HFFc6 (cell line): ENCODE measurements around the gene STK32B. TPM values are rescaled to one million over a fixed set of nuclear protein-coding genes. Genes with fewer than 3 reads are reported as not detected.
"Not testable (repeated sequence)": the region's sequence is repeated elsewhere in the genome, so short reads cannot be mapped to it uniquely, and the experiment has no call there.

ENCODE experiments used
- DNase-seq: peaks from one replicate; pipeline ENCODE4 v3.0.0-alpha.2; 2018
- H3K27ac Mint-ChIP-seq: 2 replicates; pipeline ENCODE4 v1.8.0; 2020; ENCODE audit warnings: mild to moderate bottlenecking, mixed read lengths
- H3K27me3 Mint-ChIP-seq: 2 replicates; pipeline ENCODE4 v1.8.0; 2021; ENCODE audit warnings: mild to moderate bottlenecking, moderate library complexity, mixed read lengths; ENCODE audit not compliant: insufficient read depth
- H3K36me3 Mint-ChIP-seq: 2 replicates; pipeline ENCODE4 v1.8.0; 2021; ENCODE audit warnings: low read depth, mixed read lengths
- H3K4me1 Mint-ChIP-seq: 2 replicates; pipeline ENCODE4 v1.8.0; 2020; ENCODE audit warnings: low read depth, mixed read lengths
- H3K4me3 Mint-ChIP-seq: 2 replicates; pipeline ENCODE4 v1.8.0; 2020; ENCODE audit warnings: mild to moderate bottlenecking, moderate library complexity, mixed read lengths
- H3K9me3 Mint-ChIP-seq: 2 replicates; pipeline ENCODE4 v1.8.0; 2020; ENCODE audit warnings: mild to moderate bottlenecking, mixed read lengths
- CTCF ChIP-seq: fragments of 200-600 bp; sonication (generic); IDR thresholded peaks from 2 replicates; pipeline ENCODE4 v1.5.0; 2021; ENCODE audit warnings: antibody characterized with exemption, mild to moderate bottlenecking
- total RNA-seq, 6 experiments: library from RNA; stranded (reverse); fragmentation: NEBNext Ultra II Directional; extraction: Animal tissue kit (Norgen Biotek cat#: 25700); gene quantifications; 2 replicates in 1 of 6; 3 replicates in 5 of 6; pipeline ENCODE4 v1.2.3, GENCODE V29; 2021

STK32B gene
- total RNA-seq, 6 experiments from 2014 or later: 0.14 to 0.33 (median 0.18) TPM; not detected in 1

- Mint-ChIP-seq H3K27ac (no peak overlapping the region), H3K27me3 (peaks cover 1% of the 10 kb centered on the region; the same call in 1 of the 2 replicates), H3K4me1 (no peaks in the 10 kb centered on the region), H3K4me3 (no peak overlapping the region), H3K36me3 (no peaks in the 10 kb centered on the region), H3K9me3 (peaks cover 50% of the 10 kb centered on the region)
- no peak for TF ChIP-seq CTCF
- DNase-seq: no peak
Measured at GRCh38 chr4:5166377-5166776, 115.1 kb downstream of the STK32B start.

GRCh38 chr4:5168891-5169290, 117.6 kb downstream of the STK32B start:
- H3K9me3 Mint-ChIP-seq: peaks cover 45% of the 10 kb centered on the region
- no peak overlapping the region for H3K4me3 Mint-ChIP-seq
- DNase-seq: no peak
- no peaks in the 10 kb centered on the region for H3K27me3 Mint-ChIP-seq
- no peaks in the 10 kb centered on the region for H3K36me3 Mint-ChIP-seq
- TF ChIP-seq CTCF: no peak
- no peak overlapping the region for H3K27ac Mint-ChIP-seq
- no peaks in the 10 kb centered on the region for H3K4me1 Mint-ChIP-seq

GRCh38 chr4:5175836-5176235, 124.6 kb downstream of the STK32B start:
- not testable (repeated sequence) for DNase-seq, H3K4me3 Mint-ChIP-seq, H3K4me1 Mint-ChIP-seq, H3K27me3 Mint-ChIP-seq, H3K36me3 Mint-ChIP-seq, H3K27ac Mint-ChIP-seq
- H3K9me3 Mint-ChIP-seq: peaks cover 57% of the 10 kb centered on the region

- TF ChIP-seq CTCF: no peak
- DNase-seq: no peak
- Mint-ChIP-seq H3K4me1 (no peaks in the 10 kb centered on the region), H3K36me3 (no peaks in the 10 kb centered on the region), H3K27me3 (peaks cover 3% of the 10 kb centered on the region; the same call in 1 of the 2 replicates), H3K27ac (no peak overlapping the region), H3K9me3 (peaks cover 65% of the 10 kb centered on the region), H3K4me3 (no peak overlapping the region)
Measured at GRCh38 chr4:5184606-5185005, 133.3 kb downstream of the STK32B start.

- no peak for DNase-seq
- peaks cover 3% of the 10 kb centered on the region; the same call in 1 of the 2 replicates for H3K27me3 Mint-ChIP-seq
- H3K4me3 Mint-ChIP-seq: no peak overlapping the region
- H3K36me3 Mint-ChIP-seq: no peaks in the 10 kb centered on the region
- no peaks in the 10 kb centered on the region for H3K4me1 Mint-ChIP-seq
- no peak for TF ChIP-seq CTCF
- peaks cover 67% of the 10 kb centered on the region for H3K9me3 Mint-ChIP-seq
- no peak overlapping the region for H3K27ac Mint-ChIP-seq
Measured at GRCh38 chr4:5185551-5185950, 134.3 kb downstream of the STK32B start.

GRCh38 chr4:5186271-5187064, 135.2 kb downstream of the STK32B start:
- Mint-ChIP-seq H3K9me3 (peaks cover 67% of the 10 kb centered on the region), H3K27ac (no peak overlapping the region), H3K27me3 (peaks cover 3% of the 10 kb centered on the region; the same call in 1 of the 2 replicates), H3K4me3 (no peak overlapping the region), H3K4me1 (no peaks in the 10 kb centered on the region), H3K36me3 (no peaks in the 10 kb centered on the region)
- DNase-seq: no peak
- no peak for TF ChIP-seq CTCF
